Activated gamma-delta T cell treated with anti-CD3 and anti-CD28 coated beads, Interleukin-2, amount 50 U/mL, for 16 hours (primary cell): ENCODE results near the gene WDR18.

ENCODE experiments used
- DNase-seq: peaks from one replicate; pipeline ENCODE4 v3.0.0-alpha.2; 2020; ENCODE audit warnings: low read depth

Gene WDR18

GRCh38 chr19:991932-992669 is 8.0 kb downstream of the WDR18 start:
- no peak for DNase-seq

GRCh38 chr19:992670-993055 is 8.5 kb downstream of the WDR18 start:
- DNase-seq = no peak

- DNase-seq = no peak
Measured at GRCh38 chr19:993361-993830, 9.3 kb downstream of the WDR18 start.

GRCh38 chr19:993831-994393 is 9.8 kb downstream of the WDR18 start:
- DNase-seq = no peak

- no peak for DNase-seq
Measured at GRCh38 chr19:994516-994915, 10.4 kb downstream of the WDR18 start.

- no peak for DNase-seq
Measured at GRCh38 chr19:995051-995827, 11.1 kb downstream of the WDR18 start.

GRCh38 chr19:996051-996838 is 12.1 kb downstream of the WDR18 start:
- peak; percentile 75 for DNase-seq

- no peak for DNase-seq
Measured at GRCh38 chr19:998064-998463, 13.9 kb downstream of the WDR18 start.

- no peak for DNase-seq
Measured at GRCh38 chr19:999379-999719, 15.2 kb downstream of the WDR18 start.

- DNase-seq = peak; percentile 30
Measured at GRCh38 chr19:1000095-1000494, 15.9 kb downstream of the WDR18 start, which contains the start of gene GRIN3B. TSS of gene GRIN3B (plus strand) at chr19:1000419. CDS start at chr19:1000438, 19 bp downstream.

- DNase-seq = no peak
Measured at GRCh38 chr19:1000591-1001537, 16.7 kb downstream of the WDR18 start.

- peak; percentile 58 for DNase-seq
Measured at GRCh38 chr19:1001538-1002166, 17.5 kb downstream of the WDR18 start.

GRCh38 chr19:1002600-1002999 is 18.5 kb downstream of the WDR18 start:
- DNase-seq = no peak

GRCh38 chr19:1003283-1003682 is 19.1 kb downstream of the WDR18 start:
- no peak for DNase-seq

- DNase-seq = no peak
Measured at GRCh38 chr19:1004204-1004802, 20.2 kb downstream of the WDR18 start.

GRCh38 chr19:1004803-1005664 is 20.9 kb downstream of the WDR18 start:
- no peak for DNase-seq

GRCh38 chr19:1006711-1007398 is 22.7 kb downstream of the WDR18 start:
- DNase-seq = no peak

GRCh38 chr19:1007399-1008251 is 23.5 kb downstream of the WDR18 start:
- no peak for DNase-seq
